ENCODE results near the gene LANCL3. TPM values are rescaled to one million over a fixed set of nuclear protein-coding genes. Genes with fewer than 3 reads are reported as not detected.

Gene LANCL3
- total and polyA plus RNA-seq, 2 donors (not counting 1 experiment from before 2014, with no cell fraction given) = 0.04 to 0.12 TPM

- Histone ChIP-seq H2AFZ (ENCODE audit: insufficient read depth, low read depth, low read length, poor library complexity, severe bottlenecking) (no peak overlapping the region), H3K4me3 (ENCODE audit: control extremely low read depth in 1 of 5, extremely low read depth in 1 of 5, insufficient read depth in 1 of 5, low read depth in 2 of 5, low read length in 4 of 5) (no peak overlapping the region), H4K20me1 (ENCODE audit: control insufficient read depth, insufficient read depth, low read length, poor library complexity, severe bottlenecking) (no peaks in the 10 kb centered on the region), H3K79me2 (ENCODE audit: control insufficient read depth, insufficient read depth, low read length) (no peaks in the 10 kb centered on the region), H3K27ac (ENCODE audit: low read length in 2 of 2) (no peak overlapping the region), H3K4me1 (ENCODE audit: control insufficient read depth in 2 of 2, insufficient read depth in 2 of 2, low read length in 2 of 2) (no peaks in the 10 kb centered on the region), H3K9ac (ENCODE audit: low read length) (no peak overlapping the region), H3K9me3 (ENCODE audit: control extremely low read depth in 1 of 3, control insufficient read depth in 2 of 3, insufficient read depth in 1 of 3, low read length in 2 of 3) (no peaks in the 10 kb centered on the region), H3K27me3 (replicated peaks in 1 of 4; ENCODE audit: control extremely low read depth in 1 of 4, control insufficient read depth in 3 of 4, insufficient read depth in 4 of 4, low read length in 3 of 4) (no peaks in the 10 kb centered on the region), H3K4me2 (replicated peaks; ENCODE audit: low read depth, low read length, poor library complexity, severe bottlenecking) (no peak overlapping the region), H3K36me3 (replicated peaks in 1 of 2; ENCODE audit: control extremely low read depth in 1 of 2, control insufficient read depth in 1 of 2, extremely low read depth in 1 of 2, insufficient read depth in 2 of 2, low read length in 1 of 2) (no peaks in the 10 kb centered on the region)
- no peaks in the 10 kb centered on the region for H3K27me3 Mint-ChIP-seq
- ChIA-PET CTCF (no interaction called here), POLR2A (no interaction called here)
- no peaks in the 10 kb centered on the region for H3K4me1 Mint-ChIP-seq
- intact Hi-C loops (cut with micrococcal nuclease) = no loop called here
- ATAC-seq (ENCODE audit: low read depth) (no peak), DNase-seq (no peak)
- TF ChIP-seq CTCF (IDR thresholded peaks at IDR 0.05) (no peak), EZH2 (IDR thresholded peaks at IDR 0.05; ENCODE audit: borderline replicate concordance, insufficient read depth, low read depth, low read length, poor library complexity, severe bottlenecking) (no peak)
- H3K9me3 Mint-ChIP-seq (ENCODE audit: insufficient read depth) = no peaks in the 10 kb centered on the region
- no CpG with 5 or more reads among the region's 1 CpG for WGBS (ENCODE audit: insufficient coverage)
- H3K4me3 Mint-ChIP-seq = no peak overlapping the region
- no peak overlapping the region for H3K27ac Mint-ChIP-seq
Measured at GRCh38 chrX:37678574-37678973, 107.1 kb downstream of the LANCL3 start.

- no peak for ATAC-seq (ENCODE audit: low read depth)
Measured at GRCh38 chrX:37679230-37679629, 107.8 kb downstream of the LANCL3 start.

More at GRCh38 chrX:37679230-37679629, 107.8 kb downstream of the LANCL3 start:
- TF ChIP-seq CTCF (IDR thresholded peaks at IDR 0.05) (no peak), EZH2 (IDR thresholded peaks at IDR 0.05; ENCODE audit: borderline replicate concordance, insufficient read depth, low read depth, low read length, poor library complexity, severe bottlenecking) (no peak)
- Mint-ChIP-seq H3K27ac (no peak overlapping the region), H3K9me3 (ENCODE audit: insufficient read depth) (no peaks in the 10 kb centered on the region), H3K4me3 (no peak overlapping the region), H3K4me1 (no peaks in the 10 kb centered on the region), H3K27me3 (no peaks in the 10 kb centered on the region)
- Histone ChIP-seq H2AFZ (ENCODE audit: insufficient read depth, low read depth, low read length, poor library complexity, severe bottlenecking) (no peak overlapping the region), H3K4me2 (replicated peaks; ENCODE audit: low read depth, low read length, poor library complexity, severe bottlenecking) (no peak overlapping the region), H3K9me3 (ENCODE audit: control extremely low read depth in 1 of 3, control insufficient read depth in 2 of 3, insufficient read depth in 1 of 3, low read length in 2 of 3) (no peaks in the 10 kb centered on the region), H3K27me3 (replicated peaks in 1 of 4; ENCODE audit: control extremely low read depth in 1 of 4, control insufficient read depth in 3 of 4, insufficient read depth in 4 of 4, low read length in 3 of 4) (no peaks in the 10 kb centered on the region), H3K27ac (ENCODE audit: low read length in 2 of 2) (no peak overlapping the region), H3K4me3 (ENCODE audit: control extremely low read depth in 1 of 5, extremely low read depth in 1 of 5, insufficient read depth in 1 of 5, low read depth in 2 of 5, low read length in 4 of 5) (no peak overlapping the region), H3K79me2 (ENCODE audit: control insufficient read depth, insufficient read depth, low read length) (no peaks in the 10 kb centered on the region), H3K4me1 (ENCODE audit: control insufficient read depth in 2 of 2, insufficient read depth in 2 of 2, low read length in 2 of 2) (no peaks in the 10 kb centered on the region), H3K36me3 (replicated peaks in 1 of 2; ENCODE audit: control extremely low read depth in 1 of 2, control insufficient read depth in 1 of 2, extremely low read depth in 1 of 2, insufficient read depth in 2 of 2, low read length in 1 of 2) (no peaks in the 10 kb centered on the region), H4K20me1 (ENCODE audit: control insufficient read depth, insufficient read depth, low read length, poor library complexity, severe bottlenecking) (no peaks in the 10 kb centered on the region), H3K9ac (ENCODE audit: low read length) (no peak overlapping the region)
- no peak for DNase-seq
- WGBS (ENCODE audit: insufficient coverage) = no CpG with 5 or more reads among the region's 1 CpG
- ChIA-PET CTCF (no interaction called here), POLR2A (no interaction called here)
- intact Hi-C loops (cut with micrococcal nuclease) = no loop called here

Data from B cell (primary cell).